Natural killer cell (primary cell): Measurements from ENCODE around the gene KPNB1. TPM values are rescaled to one million over a fixed set of nuclear protein-coding genes. Genes with fewer than 3 reads are reported as not detected.
A peak's percentile ranks its signal among the peaks of the same experiment; 100 is the strongest.

Experiments
- ATAC-seq, 3 donors: fragments of 150-1000 bp in 2 of 3; fragments of 200-7000 bp in 1 of 3; cut with Tn5 transposase; 1 replicate in 1 of 3; 2 replicates in 2 of 3; pipeline ENCODE4 v1.10.0; 2021; ENCODE audit warnings: mild to moderate bottlenecking in 2 of 3, moderate library complexity in 2 of 3
- DNase-seq, 2 donors: peaks; one replicate each; pipeline versions ENCODE4 v3.0.0 to v3.0.0-alpha.2; 2013 to 2021; ENCODE audit warnings: mixed read lengths in 1 of 2
- H3K27ac ChIP-seq: one replicate; pipeline ENCODE4 v1.5.1; 2013; ENCODE audit warnings: mild to moderate bottlenecking, low read length
- H3K27me3 ChIP-seq: one replicate; pipeline ENCODE4 v1.6.1; 2013; ENCODE audit warnings: low read length; ENCODE audit not compliant: control insufficient read depth, insufficient read depth
- H3K36me3 ChIP-seq: one replicate; pipeline ENCODE4 v1.6.1; 2013; ENCODE audit warnings: low read length; ENCODE audit not compliant: control insufficient read depth, insufficient read depth
- H3K4me1 ChIP-seq: one replicate; pipeline ENCODE4 v1.6.1; 2013; ENCODE audit warnings: low read length; ENCODE audit not compliant: control insufficient read depth, insufficient read depth
- H3K4me3 ChIP-seq: one replicate; pipeline ENCODE4 v1.5.1; 2013; ENCODE audit warnings: low read length
- H3K9me3 ChIP-seq: one replicate; pipeline ENCODE4 v1.6.1; 2013; ENCODE audit warnings: low read length; ENCODE audit not compliant: control insufficient read depth, insufficient read depth
- H3K27ac Mint-ChIP-seq, 2 donors: one replicate each; pipeline ENCODE4 v1.8.0; 2022; ENCODE audit warnings: mild to moderate bottlenecking in 2 of 2, mixed read lengths in 2 of 2, moderate library complexity in 1 of 2
- H3K27me3 Mint-ChIP-seq, 2 donors: one replicate each; pipeline ENCODE4 v1.8.0; 2022; ENCODE audit warnings: low read depth in 2 of 2, mixed read lengths in 2 of 2
- H3K36me3 Mint-ChIP-seq: one replicate; pipeline ENCODE4 v1.8.0; 2022; ENCODE audit warnings: mixed read lengths
- H3K4me1 Mint-ChIP-seq, 2 donors: one replicate each; pipeline ENCODE4 v1.8.0; 2022; ENCODE audit warnings: mixed read lengths in 2 of 2
- H3K4me3 Mint-ChIP-seq: one replicate; pipeline ENCODE4 v1.8.0; 2022; ENCODE audit warnings: mild to moderate bottlenecking, moderate library complexity, mixed read lengths
- H3K9me3 Mint-ChIP-seq, 2 donors: one replicate each; pipeline ENCODE4 v1.8.0; 2022; ENCODE audit warnings: mixed read lengths in 2 of 2
- CTCF ChIP-seq: fragments of 200-600 bp; IDR thresholded peaks from one replicate; pipeline ENCODE4 v1.8.0; 2022; ENCODE audit warnings: antibody characterized with exemption
- WGBS: methylation state at CpG from one replicate; pipeline ENCODE4 v1.1.7; 2013; ENCODE audit warnings: missing lambda C conversion rate; ENCODE audit not compliant: insufficient coverage; 5-methylcytosine and 5-hydroxymethylcytosine counted together
- intact Hi-C: fragments of 100-400 bp; cut with micrococcal nuclease; formaldehyde crosslinking; loops from one replicate; pipeline ENCODE4 v1.14.2; 2022
- total RNA-seq, 4 donors: library from RNA; stranded (reverse); fragments of 120-200 nt in 1 of 4; gene quantifications; one replicate each; pipeline versions ENCODE4 v1.2.3 to v1.2.4, GENCODE V29; 2013 to 2022

Gene KPNB1
- total RNA-seq, 3 donors from 2014 or later (not counting 1 experiment from before 2014, with no cell fraction given), result 236 to 273 (median 259) TPM

GRCh38 chr17:47707884-47708283 lies 58.2 kb downstream of the KPNB1 start:
- H3K27me3 Mint-ChIP-seq, result no peaks in the 10 kb centered on the region
- ATAC-seq (no peak), DNase-seq (no peak)
- Histone ChIP-seq H3K9me3 (no peaks in the 10 kb centered on the region), H3K4me3 (no peak overlapping the region), H3K27me3 (no peaks in the 10 kb centered on the region), H3K27ac (no peak overlapping the region), H3K4me1 (peaks cover 91% of the 10 kb centered on the region), H3K36me3 (peaks cover 19% of the 10 kb centered on the region)
- H3K36me3 Mint-ChIP-seq, result no peaks in the 10 kb centered on the region
- 70% methylated on average over 3 of the region's 3 CpGs for WGBS
- peak overlapping the region; percentile 98 for H3K27ac Mint-ChIP-seq
- H3K4me1 Mint-ChIP-seq, result peaks cover 72 to 86% of the 10 kb centered on the region in 2 donors
- intact Hi-C loops, result no loop called here
- H3K4me3 Mint-ChIP-seq, result no peak overlapping the region
- no peaks in the 10 kb centered on the region for H3K9me3 Mint-ChIP-seq
- TF ChIP-seq CTCF, result no peak

- Mint-ChIP-seq H3K36me3 (no peaks in the 10 kb centered on the region), H3K4me3 (no peak overlapping the region), H3K4me1 (peaks cover 73 to 86% of the 10 kb centered on the region in 2 donors), H3K27ac (peak overlapping the region in 1 of 2 donors; percentile 98), H3K27me3 (no peaks in the 10 kb centered on the region), H3K9me3 (no peaks in the 10 kb centered on the region)
- TF ChIP-seq CTCF, result no peak
- intact Hi-C loops, result no loop called here
- Histone ChIP-seq H3K27ac (no peak overlapping the region), H3K27me3 (no peaks in the 10 kb centered on the region), H3K36me3 (peaks cover 19% of the 10 kb centered on the region), H3K4me1 (peaks cover 91% of the 10 kb centered on the region), H3K4me3 (no peak overlapping the region), H3K9me3 (no peaks in the 10 kb centered on the region)
- WGBS, result 94% methylated on average over 24 of the region's 31 CpGs
- no peak for DNase-seq
- ATAC-seq, result no peak
Observed at GRCh38 chr17:47708312-47708863, 58.7 kb downstream of the KPNB1 start.

- DNase-seq, result no peak
- Mint-ChIP-seq H3K27ac (peak overlapping the region in 1 of 2 donors; percentile 78), H3K4me3 (no peak overlapping the region), H3K9me3 (no peaks in the 10 kb centered on the region), H3K27me3 (no peaks in the 10 kb centered on the region), H3K36me3 (no peaks in the 10 kb centered on the region), H3K4me1 (peaks cover 73 to 86% of the 10 kb centered on the region in 2 donors)
- H3K4me3 ChIP-seq, result no peak overlapping the region
- H3K27me3 ChIP-seq, result no peaks in the 10 kb centered on the region
- no peak overlapping the region for H3K27ac ChIP-seq
- H3K36me3 ChIP-seq, result peaks cover 19% of the 10 kb centered on the region
- peaks cover 91% of the 10 kb centered on the region for H3K4me1 ChIP-seq
- no peak for ATAC-seq
- H3K9me3 ChIP-seq, result no peaks in the 10 kb centered on the region
- intact Hi-C loops, result no loop called here
- TF ChIP-seq CTCF, result no peak
- WGBS, result 97% methylated on average over 89 of the region's 89 CpGs
Observed at GRCh38 chr17:47708864-47709541, 59.3 kb downstream of the KPNB1 start.
